IPS DF 6.9 (cell line): ENCODE measurements around the gene LDHB.
"Not testable (repeated sequence)": the region's sequence is repeated elsewhere in the genome, so short reads cannot be mapped to it uniquely, and the experiment has no call there.

Experiments used
- DNase-seq: peaks from one replicate; pipeline ENCODE4 v3.0.0-alpha.2; 2013; ENCODE audit warnings: low read depth, low spot score
- H3K27ac ChIP-seq: one replicate; pipeline ENCODE4 v1.5.1; 2013; ENCODE audit warnings: low read length, control low read depth
- H3K27me3 ChIP-seq: 2 replicates; pipeline ENCODE4 v1.6.1; 2013; ENCODE audit warnings: mild to moderate bottlenecking, low read length; ENCODE audit not compliant: control insufficient read depth, insufficient read depth
- H3K36me3 ChIP-seq: 2 replicates; pipeline ENCODE4 v1.6.1; 2013; ENCODE audit warnings: low read length; ENCODE audit not compliant: control insufficient read depth, insufficient read depth
- H3K4me1 ChIP-seq: 2 replicates; pipeline ENCODE4 v1.6.1; 2013; ENCODE audit warnings: low read length; ENCODE audit not compliant: control insufficient read depth, insufficient read depth
- H3K4me3 ChIP-seq: 2 replicates; pipeline ENCODE4 v1.5.1; 2013; ENCODE audit warnings: mild to moderate bottlenecking, low read length
- H3K9me3 ChIP-seq: 2 replicates; pipeline ENCODE4 v1.6.1; 2013; ENCODE audit warnings: low read length, inconsistent platforms; ENCODE audit not compliant: control insufficient read depth, insufficient read depth
- WGBS: extraction: QIAGEN DNeasy Blood & Tissue Kit; methylation state at CpG from one replicate; pipeline ENCODE4 v1.1.7; 2013; ENCODE audit warnings: mixed read lengths, missing lambda C conversion rate; ENCODE audit not compliant: insufficient read length, insufficient coverage; 5-methylcytosine and 5-hydroxymethylcytosine counted together

The LDHB gene

DNA sequence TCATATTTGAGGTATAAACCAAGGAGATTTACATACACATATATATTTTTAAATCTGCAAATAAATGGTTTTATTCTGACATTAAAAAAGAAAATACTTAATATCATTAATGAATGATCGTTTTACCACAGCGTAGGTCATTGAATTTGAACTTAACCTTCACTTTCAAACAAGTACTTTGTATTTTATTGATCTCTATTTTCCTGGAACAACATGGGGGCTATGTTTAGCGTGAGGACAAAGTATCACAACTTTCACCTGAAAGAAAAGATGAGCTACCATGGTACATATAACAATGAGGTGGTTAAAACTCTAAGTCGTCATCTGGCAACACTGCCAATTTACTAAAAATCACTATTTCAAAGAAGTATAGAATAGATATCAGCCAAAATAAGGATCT is 59.0 kb downstream of the LDHB start:
- Histone ChIP-seq H3K4me3 (no peak overlapping the region), H3K27me3 (no peaks in the 10 kb centered on the region), H3K27ac (no peak overlapping the region), H3K36me3 (no peaks in the 10 kb centered on the region), H3K9me3 (no peaks in the 10 kb centered on the region), H3K4me1 (no peaks in the 10 kb centered on the region)
- no CpG with 5 or more reads among the region's 4 CpGs for WGBS
- no peak for DNase-seq

DNA sequence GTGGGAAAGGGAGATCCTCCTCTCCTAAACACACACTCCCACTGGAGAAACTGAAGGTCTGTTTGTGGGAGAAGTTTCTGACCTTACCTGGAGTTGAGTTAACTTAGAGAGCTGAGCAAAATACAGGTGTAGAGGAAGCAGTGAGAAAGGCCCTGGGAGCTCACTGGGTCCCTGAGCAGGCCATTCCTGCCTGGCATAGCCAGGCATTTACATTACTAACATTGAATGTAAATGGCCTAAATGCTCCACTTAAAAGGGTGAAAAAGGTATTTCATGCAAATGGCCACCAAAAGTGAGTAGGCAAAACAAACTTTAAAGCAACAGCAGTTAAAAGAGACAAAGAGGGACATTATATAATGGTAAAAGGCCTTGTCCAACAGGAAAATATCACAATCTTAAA is 62.3 kb downstream of the LDHB start:
- not testable (repeated sequence) for H3K4me1 ChIP-seq, H3K36me3 ChIP-seq, H3K4me3 ChIP-seq, H3K27me3 ChIP-seq, DNase-seq, H3K9me3 ChIP-seq, H3K27ac ChIP-seq

DNA sequence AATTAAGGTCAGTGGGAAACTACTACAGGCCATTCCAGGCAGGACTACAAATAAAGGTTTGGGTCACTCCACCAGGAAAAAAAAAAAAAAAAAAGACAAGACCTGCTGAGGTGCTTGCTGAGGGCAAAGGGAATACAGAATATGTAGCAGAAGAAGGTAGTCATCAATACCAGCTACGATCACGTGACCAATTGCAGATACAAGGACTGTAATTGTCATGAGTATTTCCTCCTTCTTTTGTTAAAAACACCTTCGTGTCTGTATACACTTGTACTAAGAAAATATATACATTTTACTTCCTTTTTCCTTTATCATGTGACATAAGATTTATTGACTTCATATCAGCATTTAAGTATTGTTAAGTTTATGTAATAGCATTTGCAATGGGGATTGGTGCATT is 72.2 kb downstream of the LDHB start:
- Histone ChIP-seq H3K4me1 (no peaks in the 10 kb centered on the region), H3K27ac (no peak overlapping the region), H3K36me3 (no peaks in the 10 kb centered on the region), H3K9me3 (no peaks in the 10 kb centered on the region), H3K27me3 (no peaks in the 10 kb centered on the region), H3K4me3 (no peak overlapping the region)
- DNase-seq: no peak
- no CpG with 5 or more reads among the region's 3 CpGs for WGBS
